HepG2 (cell line): Measurements from ENCODE around the gene WWTR1. TPM values are rescaled to one million over a fixed set of nuclear protein-coding genes. Genes with fewer than 3 reads are reported as not detected.

Source experiments
- GATA4 ChIP-seq: sonication (generic); IDR thresholded peaks from 2 replicates; pipeline ENCODE4 v1.6.1; 2016; ENCODE audit warnings: antibody characterized with exemption, low read depth, borderline replicate concordance
- NFE2L1 ChIP-seq: sonication (generic); formaldehyde crosslinking; IDR thresholded peaks from 2 replicates; pipeline ENCODE4 v1.4.0; 2020; ENCODE audit warnings: missing genetic modification reagents, mild to moderate bottlenecking, borderline replicate concordance
- NFKBIZ ChIP-seq: IDR thresholded peaks from 2 replicates; pipeline ENCODE4 v1.6.1; 2018; ENCODE audit warnings: missing genetic modification reagents, missing compliant biosample characterization
- RBAK ChIP-seq: sonication (generic); formaldehyde crosslinking; IDR thresholded peaks from 2 replicates; pipeline ENCODE4 v1.5.1; 2020; ENCODE audit warnings: mild to moderate bottlenecking, missing genetic modification reagents
- SMC3 ChIP-seq: IDR thresholded peaks from 2 replicates; pipeline ENCODE4 v1.6.1; 2011; ENCODE audit warnings: low read length, improper control_type of control experiment
- SRSF1 ChIP-seq: fragments of 200-400 bp; formaldehyde crosslinking; optimal IDR thresholded peaks from 2 replicates; pipeline ENCODE3; 2017; ENCODE audit warnings: mild to moderate bottlenecking, low read depth, low read length, moderate library complexity
- SSRP1 ChIP-seq: IDR thresholded peaks from 2 replicates; pipeline ENCODE4 v1.6.1; 2016; ENCODE audit warnings: control low read depth
- TCF12 ChIP-seq, 2 experiments: fragments of 450-650 bp in 1 of 2; sonication (generic) in 1 of 2; formaldehyde crosslinking in 1 of 2; IDR thresholded peaks; 2 replicates each; pipeline versions ENCODE4 v1.6.1 to v1.8.0; 2017 to 2022; ENCODE audit warnings: antibody characterized with exemption in 1 of 2, mild to moderate bottlenecking in 1 of 2, missing genetic modification reagents in 1 of 2, moderate library complexity in 1 of 2
- ZFAT ChIP-seq: sonication (generic); formaldehyde crosslinking; conservative IDR thresholded peaks from 2 replicates; pipeline ENCODE4 v1.8.1; 2023; ENCODE audit warnings: missing genetic modification reagents, inconsistent platforms
- ZNF225 ChIP-seq: sonication (generic); formaldehyde crosslinking; IDR thresholded peaks from 2 replicates; pipeline ENCODE4 v1.4.0; 2020; ENCODE audit warnings: mild to moderate bottlenecking, missing genetic modification reagents
- ZNF274 ChIP-seq: sonication (generic); formaldehyde crosslinking; IDR thresholded peaks from 2 replicates; pipeline ENCODE4 v1.5.1; 2020; ENCODE audit warnings: mild to moderate bottlenecking, missing genetic modification reagents
- ZNF33B ChIP-seq: sonication (generic); formaldehyde crosslinking; IDR thresholded peaks from 2 replicates; pipeline ENCODE4 v1.5.1; 2020; ENCODE audit warnings: mild to moderate bottlenecking, missing genetic modification reagents
- ZNF484 ChIP-seq: sonication (generic); formaldehyde crosslinking; IDR thresholded peaks from 2 replicates; pipeline ENCODE4 v1.5.1; 2020; ENCODE audit warnings: mild to moderate bottlenecking, low read depth, missing genetic modification reagents, borderline replicate concordance
- ZNF501 ChIP-seq: sonication (generic); formaldehyde crosslinking; IDR thresholded peaks from 2 replicates; pipeline ENCODE4 v1.5.1; 2020; ENCODE audit warnings: mild to moderate bottlenecking, moderate library complexity, missing genetic modification reagents
- ZNF580 ChIP-seq: IDR thresholded peaks from 2 replicates; pipeline ENCODE4 v1.6.1; 2016; ENCODE audit warnings: low read depth, borderline replicate concordance
- ZNF891 ChIP-seq: sonication (generic); formaldehyde crosslinking; IDR thresholded peaks from 2 replicates; pipeline ENCODE4 v1.5.0; 2020; ENCODE audit warnings: mild to moderate bottlenecking, missing genetic modification reagents
- ZSCAN20 ChIP-seq: sonication (generic); formaldehyde crosslinking; IDR thresholded peaks from 2 replicates; pipeline ENCODE4 v1.4.0; 2020; ENCODE audit warnings: missing genetic modification reagents, mild to moderate bottlenecking, borderline replicate concordance
- polyA plus RNA-seq, 8 experiments: library from polyadenylated mRNA; depleted of rRNA in 3 of 8; stranded (reverse) in 7 of 8; unstranded in 1 of 8; fragments of >200 nt; fragmentation: Illumina TruSeq in 4 of 8; extraction: Trizol in 4 of 8; gene quantifications; 2 replicates each; pipeline versions ENCODE4 v1.2.1 to v1.2.3, GENCODE V29; 2011 to 2016; ENCODE audit warnings: low read depth in 4 of 8, missing spikeins in 1 of 8, mixed read lengths in 1 of 8; ENCODE audit not compliant: insufficient read depth in 1 of 8
- total RNA-seq, 5 experiments: library from RNA; depleted of rRNA; stranded (reverse); fragments of >200 nt; fragmentation: Illumina TruSeq; extraction: Trizol; gene quantifications; 2 replicates each; pipeline ENCODE4 v1.2.3, GENCODE V29; 2016; ENCODE audit warnings: low read depth in 1 of 5
- TF ChIP-seq, protein P1 (sequence below): sonication (generic); formaldehyde crosslinking; IDR thresholded peaks from 2 replicates; pipeline ENCODE4 v1.4.0; 2020; ENCODE audit warnings: missing genetic modification reagents, borderline replicate concordance
- TF ChIP-seq, protein P2 (sequence below): sonication (generic); formaldehyde crosslinking; IDR thresholded peaks from 2 replicates; pipeline ENCODE4 v1.4.0; 2020; ENCODE audit warnings: mild to moderate bottlenecking, missing genetic modification reagents, borderline replicate concordance

The WWTR1 gene
- total and polyA plus RNA-seq, 2 of the 13 experiments (the other 11 are each of a cell fraction or from before 2014, with no cell fraction given) = 19.7 to 139 TPM

GRCh38 chr3:149480326-149481017 is 177.4 kb downstream of the WWTR1 start (continued):
- TF ChIP-seq, protein P1, sequence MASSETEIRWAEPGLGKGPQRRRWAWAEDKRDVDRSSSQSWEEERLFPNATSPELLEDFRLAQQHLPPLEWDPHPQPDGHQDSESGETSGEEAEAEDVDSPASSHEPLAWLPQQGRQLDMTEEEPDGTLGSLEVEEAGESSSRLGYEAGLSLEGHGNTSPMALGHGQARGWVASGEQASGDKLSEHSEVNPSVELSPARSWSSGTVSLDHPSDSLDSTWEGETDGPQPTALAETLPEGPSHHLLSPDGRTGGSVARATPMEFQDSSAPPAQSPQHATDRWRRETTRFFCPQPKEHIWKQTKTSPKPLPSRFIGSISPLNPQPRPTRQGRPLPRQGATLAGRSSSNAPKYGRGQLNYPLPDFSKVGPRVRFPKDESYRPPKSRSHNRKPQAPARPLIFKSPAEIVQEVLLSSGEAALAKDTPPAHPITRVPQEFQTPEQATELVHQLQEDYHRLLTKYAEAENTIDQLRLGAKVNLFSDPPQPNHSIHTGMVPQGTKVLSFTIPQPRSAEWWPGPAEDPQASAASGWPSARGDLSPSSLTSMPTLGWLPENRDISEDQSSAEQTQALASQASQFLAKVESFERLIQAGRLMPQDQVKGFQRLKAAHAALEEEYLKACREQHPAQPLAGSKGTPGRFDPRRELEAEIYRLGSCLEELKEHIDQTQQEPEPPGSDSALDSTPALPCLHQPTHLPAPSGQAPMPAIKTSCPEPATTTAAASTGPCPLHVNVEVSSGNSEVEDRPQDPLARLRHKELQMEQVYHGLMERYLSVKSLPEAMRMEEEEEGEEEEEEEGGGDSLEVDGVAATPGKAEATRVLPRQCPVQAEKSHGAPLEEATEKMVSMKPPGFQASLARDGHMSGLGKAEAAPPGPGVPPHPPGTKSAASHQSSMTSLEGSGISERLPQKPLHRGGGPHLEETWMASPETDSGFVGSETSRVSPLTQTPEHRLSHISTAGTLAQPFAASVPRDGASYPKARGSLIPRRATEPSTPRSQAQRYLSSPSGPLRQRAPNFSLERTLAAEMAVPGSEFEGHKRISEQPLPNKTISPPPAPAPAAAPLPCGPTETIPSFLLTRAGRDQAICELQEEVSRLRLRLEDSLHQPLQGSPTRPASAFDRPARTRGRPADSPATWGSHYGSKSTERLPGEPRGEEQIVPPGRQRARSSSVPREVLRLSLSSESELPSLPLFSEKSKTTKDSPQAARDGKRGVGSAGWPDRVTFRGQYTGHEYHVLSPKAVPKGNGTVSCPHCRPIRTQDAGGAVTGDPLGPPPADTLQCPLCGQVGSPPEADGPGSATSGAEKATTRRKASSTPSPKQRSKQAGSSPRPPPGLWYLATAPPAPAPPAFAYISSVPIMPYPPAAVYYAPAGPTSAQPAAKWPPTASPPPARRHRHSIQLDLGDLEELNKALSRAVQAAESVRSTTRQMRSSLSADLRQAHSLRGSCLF (CRISPR knock-in tag) = no peak
- TF ChIP-seq ZNF33B (CRISPR knock-in tag) (no peak), ZNF891 (CRISPR knock-in tag) (no peak), ZNF225 (no peak), GATA4 (no peak), TCF12 (IDR thresholded peaks at IDR 0.05) (no peak), TCF12 (CRISPR knock-in tag; IDR thresholded peaks at IDR 0.05) (no peak), ZFAT (CRISPR knock-in tag) (no peak), ZSCAN20 (CRISPR knock-in tag) (no peak), ZNF580 (CRISPR knock-in tag) (peak; percentile 61; the same call in 1 of the 2 replicates), SMC3 (peak; percentile 99), NFE2L1 (no peak), ZNF274 (no peak), ZNF484 (CRISPR knock-in tag) (no peak), NFKBIZ (peak; percentile 41; the same call in 1 of the 2 replicates), SSRP1 (no peak), RBAK (CRISPR knock-in tag) (no peak), SRSF1 (no peak), ZNF501 (CRISPR knock-in tag) (0 out of 2 replicates have a peak, but pooled peaks have one; percentile 32)
- TF ChIP-seq, protein P2, sequence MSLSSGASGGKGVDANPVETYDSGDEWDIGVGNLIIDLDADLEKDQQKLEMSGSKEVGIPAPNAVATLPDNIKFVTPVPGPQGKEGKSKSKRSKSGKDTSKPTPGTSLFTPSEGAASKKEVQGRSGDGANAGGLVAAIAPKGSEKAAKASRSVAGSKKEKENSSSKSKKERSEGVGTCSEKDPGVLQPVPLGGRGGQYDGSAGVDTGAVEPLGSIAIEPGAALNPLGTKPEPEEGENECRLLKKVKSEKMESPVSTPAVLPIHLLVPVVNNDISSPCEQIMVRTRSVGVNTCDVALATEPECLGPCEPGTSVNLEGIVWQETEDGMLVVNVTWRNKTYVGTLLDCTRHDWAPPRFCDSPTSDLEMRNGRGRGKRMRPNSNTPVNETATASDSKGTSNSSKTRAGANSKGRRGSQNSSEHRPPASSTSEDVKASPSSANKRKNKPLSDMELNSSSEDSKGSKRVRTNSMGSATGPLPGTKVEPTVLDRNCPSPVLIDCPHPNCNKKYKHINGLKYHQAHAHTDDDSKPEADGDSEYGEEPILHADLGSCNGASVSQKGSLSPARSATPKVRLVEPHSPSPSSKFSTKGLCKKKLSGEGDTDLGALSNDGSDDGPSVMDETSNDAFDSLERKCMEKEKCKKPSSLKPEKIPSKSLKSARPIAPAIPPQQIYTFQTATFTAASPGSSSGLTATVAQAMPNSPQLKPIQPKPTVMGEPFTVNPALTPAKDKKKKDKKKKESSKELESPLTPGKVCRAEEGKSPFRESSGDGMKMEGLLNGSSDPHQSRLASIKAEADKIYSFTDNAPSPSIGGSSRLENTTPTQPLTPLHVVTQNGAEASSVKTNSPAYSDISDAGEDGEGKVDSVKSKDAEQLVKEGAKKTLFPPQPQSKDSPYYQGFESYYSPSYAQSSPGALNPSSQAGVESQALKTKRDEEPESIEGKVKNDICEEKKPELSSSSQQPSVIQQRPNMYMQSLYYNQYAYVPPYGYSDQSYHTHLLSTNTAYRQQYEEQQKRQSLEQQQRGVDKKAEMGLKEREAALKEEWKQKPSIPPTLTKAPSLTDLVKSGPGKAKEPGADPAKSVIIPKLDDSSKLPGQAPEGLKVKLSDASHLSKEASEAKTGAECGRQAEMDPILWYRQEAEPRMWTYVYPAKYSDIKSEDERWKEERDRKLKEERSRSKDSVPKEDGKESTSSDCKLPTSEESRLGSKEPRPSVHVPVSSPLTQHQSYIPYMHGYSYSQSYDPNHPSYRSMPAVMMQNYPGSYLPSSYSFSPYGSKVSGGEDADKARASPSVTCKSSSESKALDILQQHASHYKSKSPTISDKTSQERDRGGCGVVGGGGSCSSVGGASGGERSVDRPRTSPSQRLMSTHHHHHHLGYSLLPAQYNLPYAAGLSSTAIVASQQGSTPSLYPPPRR = no peak
